HG02642 (cell line): Measurements from ENCODE around the gene KIAA1586.
A peak's percentile ranks its signal among the peaks of the same experiment; 100 is the strongest.
"Not testable (repeated sequence)": the region's sequence is repeated elsewhere in the genome, so short reads cannot be mapped to it uniquely, and the experiment has no call there.

Experiments used
- ATAC-seq: cut with Tn5 transposase; IDR thresholded peaks from one replicate; pipeline ENCODE4 v1.9.1; 2021; ENCODE audit warnings: mild to moderate bottlenecking; ENCODE audit not compliant: unreplicated experiment, poor library complexity

The KIAA1586 gene

GRCh38 chr6:57040011-57040410 lies 6.5 kb upstream of the KIAA1586 start:
- no peak for ATAC-seq

DNA sequence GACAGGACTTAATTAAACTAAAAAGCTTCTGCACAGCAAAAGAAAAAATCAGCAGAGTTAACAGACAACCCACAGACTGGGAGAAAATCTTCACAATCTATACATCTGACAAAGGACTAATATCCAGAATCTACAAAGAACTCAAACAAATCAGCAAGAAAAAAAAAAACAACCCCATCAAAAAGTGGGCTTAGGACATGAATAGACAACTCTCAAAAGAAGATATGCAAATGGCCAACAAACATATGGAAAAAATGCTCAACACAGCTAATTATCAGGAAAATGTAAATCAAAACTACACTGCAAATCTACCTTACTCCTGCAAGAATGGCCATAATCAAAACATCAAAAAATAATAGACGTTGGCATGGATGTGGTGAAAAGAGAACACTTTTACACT lies 2.4 kb upstream of the KIAA1586 start:
- not testable (repeated sequence) for ATAC-seq

DNA sequence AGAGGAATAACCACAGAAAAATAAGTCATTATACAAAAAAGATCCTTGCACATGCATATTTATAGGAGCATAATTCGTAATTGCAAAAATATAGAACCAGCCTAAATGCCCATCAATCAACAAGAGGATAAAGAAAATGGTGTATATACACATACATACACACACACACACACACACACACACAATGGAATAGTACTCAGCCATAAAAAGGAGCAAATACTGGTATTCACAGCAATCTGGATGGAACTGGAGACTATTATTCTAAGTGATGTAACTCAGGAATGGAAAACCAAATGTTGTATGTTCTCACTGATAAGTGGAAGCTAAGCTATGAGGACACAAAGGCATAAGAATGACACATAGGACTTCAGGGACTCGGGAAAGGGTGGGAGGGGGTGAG lies 1.9 kb upstream of the KIAA1586 start:
- no peak for ATAC-seq

DNA sequence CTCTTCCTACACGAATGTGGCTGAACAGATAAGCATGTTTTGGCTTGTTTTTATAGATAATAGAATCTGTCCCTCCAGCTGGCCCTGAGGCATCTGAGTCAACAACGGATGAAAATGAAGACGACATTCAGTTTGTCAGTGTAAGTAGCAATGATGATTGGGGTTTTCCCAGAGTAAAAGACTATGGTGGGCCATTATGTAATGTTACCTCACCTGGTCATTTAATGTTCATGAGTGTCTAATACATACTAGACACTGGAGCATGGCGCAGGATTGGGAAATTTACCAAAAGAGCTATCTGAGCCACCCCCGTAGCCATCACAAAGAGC lies 728 bp downstream of the KIAA1586 start:
- ATAC-seq = peak; percentile 24

DNA sequence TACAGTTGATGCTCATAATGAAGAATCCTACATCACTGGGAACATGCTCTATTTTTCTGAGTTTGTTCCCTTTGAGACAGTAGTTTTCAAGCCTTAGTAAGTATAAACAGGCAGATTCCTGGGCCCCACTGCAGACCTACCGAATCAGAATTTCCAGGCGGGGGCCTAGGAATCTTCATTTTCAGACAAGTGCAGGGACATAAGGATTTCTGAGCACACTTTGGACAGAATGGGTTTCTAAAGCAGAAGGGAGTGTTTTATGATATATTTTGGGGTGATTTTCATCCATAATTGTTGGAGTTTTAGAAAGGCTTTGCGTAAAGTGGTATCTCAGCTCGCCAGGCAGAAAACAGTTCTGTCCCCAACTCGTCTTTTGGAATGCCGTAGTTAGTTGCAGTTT lies 1.4 kb downstream of the KIAA1586 start:
- ATAC-seq = not testable (repeated sequence)

DNA sequence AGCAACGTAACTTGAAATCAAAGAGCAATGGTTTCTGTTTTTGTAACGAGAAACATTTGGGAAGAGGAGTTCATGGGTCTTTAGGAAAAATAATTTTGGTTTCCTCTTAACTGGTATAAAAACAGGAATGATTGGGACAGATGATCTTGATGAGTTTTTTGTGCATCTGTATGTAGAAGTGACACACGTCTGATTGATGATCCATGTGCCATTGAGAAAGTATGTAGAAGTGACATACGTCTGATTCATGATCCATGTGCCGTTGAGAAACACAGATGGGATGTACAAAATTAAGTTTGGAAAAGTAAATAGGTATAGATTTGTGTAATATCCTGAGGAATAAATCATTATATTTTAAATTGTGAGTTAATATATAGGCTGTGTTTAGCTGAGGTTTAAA lies 2.1 kb downstream of the KIAA1586 start:
- no peak for ATAC-seq

DNA sequence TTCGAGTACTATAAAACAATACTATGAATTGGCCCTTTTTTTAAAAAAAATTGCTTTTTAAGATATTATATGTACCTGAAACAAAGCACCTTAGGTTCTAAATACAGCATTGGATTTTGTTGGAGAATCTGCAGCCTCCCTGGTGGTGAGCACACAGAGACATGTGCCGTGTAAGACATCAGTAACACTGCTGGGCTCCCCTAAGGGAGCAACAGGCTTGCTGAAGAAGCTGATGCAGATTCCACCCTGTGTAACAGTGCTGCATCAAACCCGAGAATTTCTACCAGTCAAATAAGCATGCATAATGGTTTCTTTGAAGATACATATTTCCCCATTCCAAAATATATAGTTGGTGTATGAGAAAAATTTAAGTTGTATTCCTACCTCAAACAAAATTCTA lies 17.4 kb downstream of the KIAA1586 start:
- ATAC-seq = no peak

DNA sequence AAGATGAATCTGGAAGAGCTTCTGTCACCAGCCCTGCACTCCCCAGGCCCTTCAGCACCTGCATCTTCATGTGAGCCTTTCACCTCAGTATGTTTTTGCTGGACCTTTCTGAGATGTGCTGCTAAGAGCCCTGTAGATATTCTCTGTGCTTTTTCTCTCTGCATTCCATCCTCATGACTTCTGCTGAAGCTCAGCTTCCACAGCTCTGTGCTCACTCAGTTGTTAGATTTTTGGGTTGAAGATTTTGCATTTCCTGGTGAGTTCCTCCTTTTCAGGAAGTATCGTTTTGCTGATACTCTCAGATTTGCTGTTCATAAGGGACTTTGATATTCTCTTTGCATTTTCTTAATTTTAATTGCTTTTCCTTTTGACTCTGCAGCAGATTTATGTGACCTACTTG lies 18.3 kb downstream of the KIAA1586 start:
- no peak for ATAC-seq

GRCh38 chr6:57068061-57068460 lies 21.6 kb downstream of the KIAA1586 start:
- no peak for ATAC-seq

DNA sequence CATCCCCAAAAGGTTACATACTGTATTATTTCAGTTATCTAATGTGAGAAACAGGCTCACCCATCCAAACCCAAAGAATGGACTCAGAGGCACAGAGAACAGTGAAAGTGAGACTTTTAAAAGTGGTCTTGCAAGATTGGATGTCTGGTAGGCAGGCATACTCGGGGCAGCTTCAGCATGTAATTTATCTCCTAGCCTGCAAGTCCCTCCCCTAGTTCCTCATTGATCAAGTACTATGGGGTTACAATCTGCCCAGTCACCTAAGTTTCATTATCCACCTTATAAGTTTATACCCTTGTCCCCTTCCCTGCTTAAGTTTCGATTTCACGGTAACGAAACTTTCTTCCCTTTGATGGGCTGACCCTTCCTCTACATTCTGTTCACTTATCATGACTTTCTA lies 22.7 kb downstream of the KIAA1586 start:
- ATAC-seq = no peak

GRCh38 chr6:57069920-57070331 lies 23.4 kb downstream of the KIAA1586 start:
- ATAC-seq = no peak

DNA sequence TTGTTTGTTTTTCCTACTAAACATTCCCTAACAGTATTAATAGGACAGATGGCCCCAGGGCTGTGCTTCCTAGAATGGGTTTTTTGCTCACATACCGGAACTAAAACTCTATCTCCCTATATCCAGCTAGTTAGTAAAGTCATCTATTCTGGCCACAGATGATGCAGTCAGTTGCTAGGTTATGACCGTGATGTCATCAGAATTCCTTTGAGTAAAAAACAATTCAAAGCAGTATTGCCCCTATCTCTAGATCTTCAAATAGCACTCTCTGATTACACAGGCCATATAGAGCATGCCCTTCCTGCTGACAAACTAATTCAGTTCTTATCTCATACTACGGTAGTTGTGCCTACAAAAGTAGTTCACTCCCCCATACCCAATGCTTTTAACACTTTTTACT lies 25.6 kb downstream of the KIAA1586 start:
- no peak for ATAC-seq

- ATAC-seq = no peak
These were observed 27.9 kb downstream of the KIAA1586 start for GRCh38 chr6:57074383-57074782.

DNA sequence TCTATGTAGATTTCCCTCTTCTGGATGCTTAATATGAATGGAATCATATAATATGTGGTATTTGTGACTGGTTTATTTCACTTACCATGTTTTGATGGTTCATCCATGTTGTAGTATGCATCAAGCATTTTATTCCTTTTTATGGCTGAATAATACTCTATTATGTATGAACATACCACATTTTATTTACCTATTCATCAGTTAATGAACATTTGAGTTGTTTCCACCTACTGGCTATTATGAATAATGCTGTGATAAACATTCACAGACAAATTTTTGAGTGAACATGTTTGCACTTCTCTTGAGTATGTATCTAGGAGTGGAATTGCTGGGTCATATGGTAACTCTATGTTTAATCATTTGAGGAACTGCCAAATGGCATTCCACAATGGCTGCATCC lies 28.6 kb downstream of the KIAA1586 start:
- no peak for ATAC-seq

DNA sequence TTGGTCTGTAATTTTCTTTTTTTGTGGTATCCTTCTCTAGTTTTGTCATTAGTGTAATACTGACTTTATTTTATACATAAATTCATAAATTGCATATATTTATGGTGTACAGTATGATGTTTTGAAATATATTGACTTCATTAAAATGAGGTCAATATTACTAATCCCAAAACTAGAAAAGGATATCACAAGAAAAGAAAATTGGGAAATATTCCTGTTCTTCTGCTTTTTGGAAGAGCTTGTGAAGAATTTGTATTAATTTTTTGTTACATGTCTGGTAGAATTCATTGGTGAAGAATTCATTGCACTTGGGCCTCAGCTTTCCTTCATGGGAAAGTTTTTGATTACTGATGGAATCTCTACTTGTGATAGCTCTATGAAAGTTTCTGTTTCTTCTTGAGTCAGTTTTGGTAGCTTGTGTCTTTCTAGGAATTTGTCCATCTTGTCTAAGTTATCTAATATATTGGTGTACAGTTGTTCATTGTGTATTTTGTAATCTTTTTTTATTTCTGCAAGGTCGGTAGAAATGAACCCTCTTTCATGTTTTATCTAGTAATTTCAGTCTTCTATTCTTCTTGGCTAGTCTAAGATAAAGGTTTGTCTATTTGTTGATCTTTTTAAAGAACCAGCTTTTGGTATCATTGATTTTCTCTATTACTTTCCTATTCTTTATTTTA lies 32.2 kb downstream of the KIAA1586 start:
- ATAC-seq = no peak

DNA sequence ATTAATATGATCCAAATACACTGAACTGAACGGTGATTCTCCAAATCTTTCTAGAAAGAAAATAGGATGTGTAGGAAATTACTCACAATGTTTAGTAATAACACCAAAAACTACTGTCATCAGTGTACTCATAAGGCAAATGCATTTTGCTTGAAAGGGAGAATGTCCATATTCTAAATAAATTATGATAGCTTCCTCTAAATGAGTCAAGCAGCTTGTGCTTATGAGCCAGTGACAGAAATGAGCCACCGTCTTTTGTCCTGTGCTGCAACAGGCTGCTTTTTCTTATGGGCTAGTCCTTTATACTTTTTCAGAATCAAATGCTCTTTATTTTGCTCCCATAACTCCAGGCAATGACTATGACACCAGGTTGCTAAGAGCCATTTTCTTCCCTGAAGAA lies 39.0 kb downstream of the KIAA1586 start:
- no peak for ATAC-seq

DNA sequence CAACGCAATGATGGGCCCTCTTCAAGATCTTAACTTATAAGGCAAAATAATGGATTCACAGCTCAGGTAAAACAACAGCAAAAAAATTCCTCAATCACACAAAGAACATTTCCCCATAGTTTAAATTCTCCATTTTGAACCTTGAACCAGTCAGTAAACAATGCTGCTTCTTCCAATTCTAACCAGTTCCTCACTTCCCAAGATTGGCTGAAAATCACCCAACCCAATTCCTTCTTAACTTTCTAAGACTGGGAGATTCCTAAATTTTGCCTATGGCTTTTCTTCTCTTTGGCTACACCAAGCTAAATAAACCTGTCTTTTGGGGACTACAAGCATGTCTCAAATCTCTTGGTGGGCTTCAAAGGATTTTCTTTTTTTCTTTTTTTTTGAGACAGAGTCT lies 40.4 kb downstream of the KIAA1586 start:
- no peak for ATAC-seq

- no peak for ATAC-seq
These were observed 41.4 kb downstream of the KIAA1586 start for GRCh38 chr6:57087916-57088315.

GRCh38 chr6:57089265-57089664 lies 42.8 kb downstream of the KIAA1586 start:
- no peak for ATAC-seq

GRCh38 chr6:57089687-57090457 lies 43.4 kb downstream of the KIAA1586 start, which contains the start of gene ZNF451:
TSS of gene ZNF451 (plus strand) at chr6:57090188. CDS start at chr6:57090254, 66 bp downstream.
- ATAC-seq = peak; percentile 94

DNA sequence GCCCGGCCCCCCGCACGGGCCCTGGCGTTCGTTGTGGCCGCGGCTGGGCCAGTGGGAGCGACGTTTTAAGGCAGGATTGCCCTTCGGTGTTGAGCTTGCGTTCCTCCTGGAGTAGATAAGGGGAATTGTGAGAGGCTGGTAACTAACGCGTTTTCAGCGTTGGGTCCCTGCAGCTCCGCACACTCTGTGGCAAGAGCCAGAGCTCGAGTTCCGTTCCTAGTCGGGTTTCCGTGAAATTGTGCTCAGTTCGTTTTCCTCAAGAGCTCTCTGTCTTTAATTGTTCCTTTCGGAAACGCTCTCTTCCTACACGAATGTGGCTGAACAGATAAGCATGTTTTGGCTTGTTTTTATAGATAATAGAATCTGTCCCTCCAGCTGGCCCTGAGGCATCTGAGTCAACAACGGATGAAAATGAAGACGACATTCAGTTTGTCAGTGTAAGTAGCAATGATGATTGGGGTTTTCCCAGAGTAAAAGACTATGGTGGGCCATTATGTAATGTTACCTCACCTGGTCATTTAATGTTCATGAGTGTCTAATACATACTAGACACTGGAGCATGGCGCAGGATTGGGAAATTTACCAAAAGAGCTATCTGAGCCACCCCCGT lies 44.1 kb downstream of the KIAA1586 start:
- ATAC-seq = peak; percentile 15

- not testable (repeated sequence) for ATAC-seq
These were observed 44.9 kb downstream of the KIAA1586 start for GRCh38 chr6:57091375-57091774.
